ENCODE measurements around the gene AFDN.

The AFDN gene

DNA sequence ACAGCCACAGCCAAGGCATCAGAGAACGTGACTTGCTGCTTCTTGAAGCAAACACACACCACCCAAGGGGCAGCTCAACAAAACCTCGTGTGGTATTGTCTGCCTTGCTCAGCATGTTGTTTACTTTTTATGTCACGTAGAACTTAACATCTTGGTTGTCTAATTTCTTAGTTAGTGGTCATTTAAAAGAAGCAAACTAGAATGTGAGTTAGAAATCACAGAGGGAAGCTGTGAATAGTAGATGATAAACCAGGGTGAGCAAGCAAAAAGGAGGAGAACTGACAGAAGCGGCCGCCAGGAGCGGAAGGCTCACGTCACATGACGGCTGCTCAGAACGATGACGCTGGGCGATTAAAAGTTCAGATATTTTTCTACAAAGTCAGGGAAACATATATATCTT, 119.3 kb downstream of the AFDN start:
- Histone ChIP-seq H3K27ac (ENCODE audit: low read length) (no peak overlapping the region), H3K9ac (ENCODE audit: low read length) (no peak overlapping the region), H3K27me3 (replicated peaks; ENCODE audit: insufficient read depth, low read length) (no peaks in the 10 kb centered on the region), H3K4me1 (ENCODE audit: low read length) (no peaks in the 10 kb centered on the region), H3F3A (ENCODE audit: insufficient read depth, low read length) (no peaks in the 10 kb centered on the region), H3K36me3 (replicated peaks; ENCODE audit: insufficient read depth, low read length) (no peaks in the 10 kb centered on the region), H3K9me2 (replicated peaks; ENCODE audit: insufficient read depth, low read length) (no peaks in the 10 kb centered on the region), H3K79me2 (ENCODE audit: low read length) (no peaks in the 10 kb centered on the region), H3K4me3 (ENCODE audit: low read length) (no peak overlapping the region), H4K20me1 (ENCODE audit: insufficient read depth, low read length) (no peaks in the 10 kb centered on the region), H3K4me2 (ENCODE audit: low read depth, low read length) (no peak overlapping the region), H2AFZ (ENCODE audit: low read length) (no peak overlapping the region), H3K9me3 (replicated peaks; ENCODE audit: insufficient read depth, low read length) (no peaks in the 10 kb centered on the region)
- no peak for DNase-seq
- TF ChIP-seq, protein P1, sequence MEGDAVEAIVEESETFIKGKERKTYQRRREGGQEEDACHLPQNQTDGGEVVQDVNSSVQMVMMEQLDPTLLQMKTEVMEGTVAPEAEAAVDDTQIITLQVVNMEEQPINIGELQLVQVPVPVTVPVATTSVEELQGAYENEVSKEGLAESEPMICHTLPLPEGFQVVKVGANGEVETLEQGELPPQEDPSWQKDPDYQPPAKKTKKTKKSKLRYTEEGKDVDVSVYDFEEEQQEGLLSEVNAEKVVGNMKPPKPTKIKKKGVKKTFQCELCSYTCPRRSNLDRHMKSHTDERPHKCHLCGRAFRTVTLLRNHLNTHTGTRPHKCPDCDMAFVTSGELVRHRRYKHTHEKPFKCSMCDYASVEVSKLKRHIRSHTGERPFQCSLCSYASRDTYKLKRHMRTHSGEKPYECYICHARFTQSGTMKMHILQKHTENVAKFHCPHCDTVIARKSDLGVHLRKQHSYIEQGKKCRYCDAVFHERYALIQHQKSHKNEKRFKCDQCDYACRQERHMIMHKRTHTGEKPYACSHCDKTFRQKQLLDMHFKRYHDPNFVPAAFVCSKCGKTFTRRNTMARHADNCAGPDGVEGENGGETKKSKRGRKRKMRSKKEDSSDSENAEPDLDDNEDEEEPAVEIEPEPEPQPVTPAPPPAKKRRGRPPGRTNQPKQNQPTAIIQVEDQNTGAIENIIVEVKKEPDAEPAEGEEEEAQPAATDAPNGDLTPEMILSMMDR (IDR thresholded peaks at IDR 0.05; ENCODE audit: low read length): no peak
- TF ChIP-seq EZH2phosphoT487 (IDR thresholded peaks at IDR 0.05; ENCODE audit: low read length) (no peak), EZH2 (optimal IDR thresholded peaks at IDR 0.05; ENCODE audit: low read depth, low read length) (no peak)

- TF ChIP-seq EZH2phosphoT487 (IDR thresholded peaks at IDR 0.05; ENCODE audit: low read length) (no peak), EZH2 (optimal IDR thresholded peaks at IDR 0.05; ENCODE audit: low read depth, low read length) (no peak)
- TF ChIP-seq, protein P1 (IDR thresholded peaks at IDR 0.05; ENCODE audit: low read length): no peak
- Histone ChIP-seq H3K9ac (ENCODE audit: low read length) (no peak overlapping the region), H3K9me3 (replicated peaks; ENCODE audit: insufficient read depth, low read length) (no peaks in the 10 kb centered on the region), H3K9me2 (replicated peaks; ENCODE audit: insufficient read depth, low read length) (no peaks in the 10 kb centered on the region), H2AFZ (ENCODE audit: low read length) (no peak overlapping the region), H3K27ac (ENCODE audit: low read length) (no peak overlapping the region), H3K27me3 (replicated peaks; ENCODE audit: insufficient read depth, low read length) (no peaks in the 10 kb centered on the region), H3F3A (ENCODE audit: insufficient read depth, low read length) (no peaks in the 10 kb centered on the region), H3K4me3 (ENCODE audit: low read length) (no peak overlapping the region), H3K4me1 (ENCODE audit: low read length) (no peaks in the 10 kb centered on the region), H4K20me1 (ENCODE audit: insufficient read depth, low read length) (no peaks in the 10 kb centered on the region), H3K79me2 (ENCODE audit: low read length) (no peaks in the 10 kb centered on the region), H3K4me2 (ENCODE audit: low read depth, low read length) (no peak overlapping the region), H3K36me3 (replicated peaks; ENCODE audit: insufficient read depth, low read length) (no peaks in the 10 kb centered on the region)
- DNase-seq: no peak
Observed at GRCh38 chr6:167946604-167947003, 119.9 kb downstream of the AFDN start.

DNA sequence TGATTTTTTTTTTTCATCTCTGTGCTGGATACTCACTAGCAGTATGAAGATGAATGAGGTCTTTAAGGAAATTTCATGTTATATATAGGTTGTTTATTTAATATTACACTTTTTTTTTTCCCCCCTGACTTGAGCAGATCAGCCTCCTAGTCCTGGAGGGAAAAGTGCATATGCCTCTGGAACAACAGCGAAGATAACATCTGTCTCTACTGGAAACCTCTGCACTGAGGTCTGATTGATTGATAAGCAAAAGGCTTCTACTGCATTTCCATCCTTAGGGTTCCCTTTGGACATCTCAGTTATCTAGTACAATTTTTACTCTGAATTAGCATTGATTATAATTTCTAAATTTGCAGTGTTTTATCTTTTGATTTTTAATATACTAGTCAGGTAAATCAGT, 121.0 kb downstream of the AFDN start:
- Histone ChIP-seq H3K36me3 (replicated peaks; ENCODE audit: insufficient read depth, low read length) (no peaks in the 10 kb centered on the region), H3K27me3 (replicated peaks; ENCODE audit: insufficient read depth, low read length) (no peaks in the 10 kb centered on the region), H2AFZ (ENCODE audit: low read length) (no peak overlapping the region), H3K9ac (ENCODE audit: low read length) (no peak overlapping the region), H4K20me1 (ENCODE audit: insufficient read depth, low read length) (no peaks in the 10 kb centered on the region), H3K27ac (ENCODE audit: low read length) (no peak overlapping the region), H3K4me3 (ENCODE audit: low read length) (no peak overlapping the region), H3K4me1 (ENCODE audit: low read length) (no peaks in the 10 kb centered on the region), H3K9me2 (replicated peaks; ENCODE audit: insufficient read depth, low read length) (no peaks in the 10 kb centered on the region), H3K4me2 (ENCODE audit: low read depth, low read length) (no peak overlapping the region), H3K9me3 (replicated peaks; ENCODE audit: insufficient read depth, low read length) (no peaks in the 10 kb centered on the region), H3K79me2 (ENCODE audit: low read length) (no peaks in the 10 kb centered on the region), H3F3A (ENCODE audit: insufficient read depth, low read length) (no peaks in the 10 kb centered on the region)
- DNase-seq: no peak
- no peak for TF ChIP-seq EZH2phosphoT487 (IDR thresholded peaks at IDR 0.05; ENCODE audit: low read length)
- TF ChIP-seq, protein P1 (IDR thresholded peaks at IDR 0.05; ENCODE audit: low read length): no peak
- TF ChIP-seq EZH2 (optimal IDR thresholded peaks at IDR 0.05; ENCODE audit: low read depth, low read length): no peak

All from MM.1S (cell line).